IPS-20b (cell line): ENCODE data around the gene STMN3.
"Not testable (repeated sequence)": the region's sequence is repeated elsewhere in the genome, so short reads cannot be mapped to it uniquely, and the experiment has no call there.

Experiments used
- H3K27ac ChIP-seq: one replicate; pipeline ENCODE4 v1.5.1; 2013; ENCODE audit warnings: low read length
- H3K27me3 ChIP-seq: 2 replicates; pipeline ENCODE4 v1.6.1; 2013; ENCODE audit warnings: mild to moderate bottlenecking, low read length, inconsistent platforms; ENCODE audit not compliant: insufficient read depth
- H3K36me3 ChIP-seq: 2 replicates; pipeline ENCODE4 v1.6.1; 2013; ENCODE audit warnings: low read depth, mild to moderate bottlenecking, inconsistent platforms, low read length, moderate library complexity; ENCODE audit not compliant: insufficient read depth
- H3K4me1 ChIP-seq: 2 replicates; pipeline ENCODE4 v1.6.1; 2013; ENCODE audit warnings: mild to moderate bottlenecking, control low read depth, inconsistent platforms, low read length, moderate library complexity; ENCODE audit not compliant: insufficient read depth
- H3K4me3 ChIP-seq: 2 replicates; pipeline ENCODE4 v1.5.1; 2013; ENCODE audit warnings: mild to moderate bottlenecking, low read length, inconsistent platforms
- H3K9ac ChIP-seq: 2 replicates; pipeline ENCODE4 v1.6.1; 2013; ENCODE audit warnings: low read depth, mild to moderate bottlenecking, inconsistent platforms, low read length, moderate library complexity
- H3K9me3 ChIP-seq: 2 replicates; pipeline ENCODE4 v1.6.1; 2013; ENCODE audit warnings: mild to moderate bottlenecking, low read depth, low read length, inconsistent platforms; ENCODE audit not compliant: insufficient read depth

The STMN3 gene

DNA sequence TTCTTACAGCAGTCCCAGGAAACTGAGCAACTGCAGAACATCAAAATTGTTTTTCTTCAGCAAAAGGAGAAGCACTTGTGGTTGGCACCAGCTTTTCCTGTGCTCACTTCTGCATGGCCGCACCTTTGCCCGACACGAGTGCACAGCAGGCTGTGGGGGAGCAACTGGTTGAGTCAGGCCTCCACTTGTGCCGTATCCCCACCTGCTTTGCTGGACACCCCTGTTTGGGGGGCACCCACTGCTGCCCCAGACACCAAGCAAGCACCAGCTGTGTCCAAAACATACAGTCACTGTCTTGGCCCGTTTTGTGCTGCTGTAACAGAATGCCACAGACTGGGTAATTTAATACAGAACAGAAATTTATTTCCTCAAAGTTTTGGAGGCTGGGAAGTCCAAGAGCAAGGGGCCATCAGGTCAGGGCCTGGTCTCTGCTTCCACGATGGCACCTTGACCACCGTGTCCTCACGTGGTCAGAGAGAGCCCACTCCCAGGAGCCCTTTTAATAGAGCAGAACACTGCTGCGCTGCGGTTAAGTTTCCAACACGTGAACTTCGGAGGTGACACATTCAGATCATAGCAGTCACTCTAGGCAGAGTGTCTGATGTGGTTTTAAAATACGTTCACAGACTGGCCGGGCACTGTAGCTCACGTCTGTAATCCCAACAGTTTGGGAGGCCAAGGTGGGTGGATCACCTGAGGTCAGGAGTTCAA is 17.6 kb downstream of the STMN3 start:
- no peaks in the 10 kb centered on the region for H3K27me3 ChIP-seq
- no peaks in the 10 kb centered on the region for H3K4me1 ChIP-seq
- H3K36me3 ChIP-seq, result no peaks in the 10 kb centered on the region
- H3K4me3 ChIP-seq, result no peak overlapping the region
- no peak overlapping the region for H3K27ac ChIP-seq
- no peak overlapping the region for H3K9ac ChIP-seq
- H3K9me3 ChIP-seq, result no peaks in the 10 kb centered on the region

DNA sequence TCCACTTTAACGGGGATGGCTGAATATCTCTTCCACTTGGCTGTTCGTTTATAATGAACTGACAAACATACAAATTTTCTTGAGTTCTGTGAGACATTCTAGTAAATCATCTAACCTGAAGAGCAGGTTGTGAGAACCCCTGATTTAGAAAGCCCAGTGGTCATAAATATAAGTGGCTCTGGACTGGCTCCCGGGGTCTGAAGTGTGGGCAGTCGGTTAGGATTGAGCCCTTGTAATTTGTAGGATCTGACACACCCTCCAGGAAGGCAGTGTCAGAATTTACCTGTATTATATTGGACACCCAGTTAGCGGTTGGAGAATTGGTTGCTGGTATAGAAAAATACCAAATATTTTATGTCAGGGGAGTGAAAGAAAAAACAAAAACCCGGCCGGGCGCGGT is 19.5 kb downstream of the STMN3 start:
- Histone ChIP-seq H3K27ac (no peak overlapping the region), H3K27me3 (no peaks in the 10 kb centered on the region), H3K9me3 (no peaks in the 10 kb centered on the region), H3K4me3 (no peak overlapping the region), H3K36me3 (no peaks in the 10 kb centered on the region), H3K4me1 (no peaks in the 10 kb centered on the region), H3K9ac (no peak overlapping the region)

DNA sequence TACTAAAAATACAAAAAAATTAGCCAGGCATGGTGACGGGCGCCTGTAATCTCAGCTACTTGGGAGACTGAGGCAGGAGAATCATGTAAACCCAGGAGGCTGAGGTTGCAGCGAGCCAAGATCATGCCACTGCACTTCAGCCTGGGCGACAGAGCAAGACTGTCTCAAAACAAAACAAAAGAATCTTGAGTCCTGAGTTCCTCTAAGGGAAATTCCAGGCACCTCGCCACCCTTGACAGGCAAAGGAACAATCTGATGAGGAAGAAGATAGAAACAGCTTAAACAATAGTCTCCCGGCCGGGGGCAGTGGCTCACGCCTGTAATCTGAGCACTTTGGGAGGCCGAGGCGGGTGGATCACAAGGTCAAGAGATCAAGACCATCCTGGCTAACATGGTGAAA is 21.8 kb downstream of the STMN3 start:
- H3K4me3 ChIP-seq, H3K27ac ChIP-seq, H3K4me1 ChIP-seq, H3K27me3 ChIP-seq, H3K9ac ChIP-seq, H3K9me3 ChIP-seq, H3K36me3 ChIP-seq: not testable (repeated sequence)

DNA sequence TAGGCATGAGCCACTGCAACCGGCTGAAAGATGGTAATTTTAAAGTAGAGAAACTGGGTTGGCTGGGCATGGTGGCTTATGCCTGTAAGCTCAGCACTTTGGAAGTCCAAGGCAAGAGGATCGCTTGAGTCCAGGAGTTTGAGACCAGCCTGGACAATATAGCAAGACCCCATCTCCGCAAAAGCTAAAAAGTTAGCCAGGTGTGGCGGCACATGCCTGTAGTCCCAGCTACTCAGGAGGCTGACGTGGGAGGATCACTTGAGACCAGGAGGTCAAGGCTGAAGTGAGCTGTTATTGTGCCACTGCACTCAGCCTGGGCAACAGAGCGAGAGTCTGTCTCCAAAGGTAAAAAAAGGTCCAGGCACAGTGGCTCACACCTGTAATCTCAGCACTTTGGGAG is 22.3 kb downstream of the STMN3 start:
- H3K27me3 ChIP-seq, H3K36me3 ChIP-seq, H3K9me3 ChIP-seq, H3K27ac ChIP-seq, H3K9ac ChIP-seq, H3K4me1 ChIP-seq, H3K4me3 ChIP-seq: not testable (repeated sequence)

DNA sequence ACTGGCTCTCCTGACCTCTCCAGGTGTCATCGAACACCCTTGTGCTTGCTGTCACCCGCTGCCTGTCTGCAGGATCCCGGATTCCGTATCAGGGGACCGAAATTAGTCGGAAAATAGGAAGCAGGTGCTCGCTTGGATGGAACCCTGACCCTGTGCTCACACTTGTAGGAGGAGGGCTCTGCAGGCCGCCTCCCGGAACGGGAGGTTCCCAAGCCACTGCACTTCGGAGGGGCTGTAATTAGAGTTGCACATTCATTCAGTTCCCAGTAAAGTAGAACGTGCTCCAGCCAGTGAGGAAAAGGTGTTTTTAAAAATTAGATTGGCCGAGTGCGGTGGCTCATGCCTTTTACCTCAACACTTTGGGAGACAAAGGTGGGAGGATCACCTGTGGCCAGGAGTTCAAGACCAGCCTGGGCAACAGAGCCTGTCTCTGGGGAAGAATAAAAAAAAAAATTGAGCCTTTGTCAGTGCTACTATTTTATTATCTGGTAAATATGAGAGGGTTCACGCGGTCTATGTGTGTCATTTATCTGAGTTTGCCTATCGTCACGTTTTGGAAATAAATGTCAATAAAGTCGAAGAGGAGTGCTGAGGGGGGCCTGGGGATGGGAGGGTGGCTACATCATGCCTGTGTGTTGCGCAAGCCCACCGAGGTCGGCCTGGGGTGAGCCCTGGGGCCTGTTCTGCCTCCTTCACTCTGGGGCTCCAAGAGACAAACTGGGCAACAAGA is 24.8 kb downstream of the STMN3 start:
- no peak overlapping the region for H3K27ac ChIP-seq
- no peaks in the 10 kb centered on the region for H3K4me1 ChIP-seq
- H3K4me3 ChIP-seq, result no peak overlapping the region
- no peaks in the 10 kb centered on the region for H3K27me3 ChIP-seq
- no peaks in the 10 kb centered on the region for H3K9me3 ChIP-seq
- H3K9ac ChIP-seq, result no peak overlapping the region
- no peaks in the 10 kb centered on the region for H3K36me3 ChIP-seq

DNA sequence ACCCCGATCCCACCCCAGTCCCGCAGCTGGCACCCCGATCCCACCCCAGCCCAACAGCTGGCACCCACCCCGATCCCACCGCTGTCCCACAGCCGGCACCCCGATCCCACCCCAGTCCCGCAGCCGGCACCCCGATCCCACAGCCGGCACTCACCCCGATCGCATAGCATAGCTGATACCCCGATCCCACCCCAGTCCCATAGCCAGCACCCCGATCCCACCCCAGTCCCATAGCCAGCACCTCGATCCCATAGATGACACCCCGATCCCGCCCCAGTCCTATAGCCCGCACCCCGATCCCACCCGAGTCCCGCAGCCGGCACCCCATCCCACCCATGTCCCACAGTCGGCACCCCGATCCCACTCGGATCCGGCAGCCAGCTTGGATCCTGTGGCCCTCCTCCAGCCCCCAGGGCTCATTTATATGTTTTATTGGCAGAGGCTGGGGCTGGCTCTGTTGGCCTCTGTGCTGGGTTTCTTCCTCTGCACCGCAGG is 25.4 kb downstream of the STMN3 start:
- Histone ChIP-seq H3K27ac (no peak overlapping the region), H3K9ac (no peak overlapping the region), H3K36me3 (no peaks in the 10 kb centered on the region), H3K4me3 (peak overlapping the region; percentile 82), H3K4me1 (no peaks in the 10 kb centered on the region), H3K27me3 (no peaks in the 10 kb centered on the region), H3K9me3 (no peaks in the 10 kb centered on the region)

DNA sequence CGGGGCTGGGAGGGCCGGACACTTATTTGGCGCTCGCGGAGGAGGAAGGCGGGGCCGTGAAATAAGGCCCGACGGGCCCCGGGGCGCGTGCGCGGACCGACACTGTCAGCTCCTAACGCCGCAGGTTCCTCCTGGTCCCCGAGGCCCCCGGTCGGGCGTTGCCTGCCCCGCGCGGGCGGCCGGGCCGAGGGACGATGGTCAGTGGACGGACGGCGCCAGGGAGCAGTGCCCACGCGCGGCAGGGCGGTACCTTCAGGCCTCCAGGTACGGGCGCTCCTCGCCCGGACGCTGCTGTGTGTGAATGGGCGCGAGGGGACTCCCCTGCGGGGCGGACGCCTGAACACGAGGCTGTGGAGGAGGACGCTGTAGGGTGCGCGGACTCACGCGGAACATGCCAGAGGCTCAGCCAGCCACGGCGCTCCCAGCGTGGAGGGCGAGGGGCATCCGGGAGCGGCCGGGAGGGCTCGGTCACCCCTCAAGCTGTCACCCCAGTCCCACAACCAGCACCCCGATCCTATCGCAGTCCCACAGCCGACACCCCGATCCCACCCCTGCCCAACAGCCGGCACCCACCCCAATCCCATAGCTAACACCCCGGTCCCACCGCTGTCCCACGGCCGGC is 26.0 kb downstream of the STMN3 start:
- Histone ChIP-seq H3K27ac (no peak overlapping the region), H3K4me1 (no peaks in the 10 kb centered on the region), H3K4me3 (peak overlapping the region; percentile 82), H3K36me3 (no peaks in the 10 kb centered on the region), H3K27me3 (no peaks in the 10 kb centered on the region), H3K9ac (peak overlapping the region; percentile 76; the same call in 1 of the 2 replicates), H3K9me3 (no peaks in the 10 kb centered on the region)

DNA sequence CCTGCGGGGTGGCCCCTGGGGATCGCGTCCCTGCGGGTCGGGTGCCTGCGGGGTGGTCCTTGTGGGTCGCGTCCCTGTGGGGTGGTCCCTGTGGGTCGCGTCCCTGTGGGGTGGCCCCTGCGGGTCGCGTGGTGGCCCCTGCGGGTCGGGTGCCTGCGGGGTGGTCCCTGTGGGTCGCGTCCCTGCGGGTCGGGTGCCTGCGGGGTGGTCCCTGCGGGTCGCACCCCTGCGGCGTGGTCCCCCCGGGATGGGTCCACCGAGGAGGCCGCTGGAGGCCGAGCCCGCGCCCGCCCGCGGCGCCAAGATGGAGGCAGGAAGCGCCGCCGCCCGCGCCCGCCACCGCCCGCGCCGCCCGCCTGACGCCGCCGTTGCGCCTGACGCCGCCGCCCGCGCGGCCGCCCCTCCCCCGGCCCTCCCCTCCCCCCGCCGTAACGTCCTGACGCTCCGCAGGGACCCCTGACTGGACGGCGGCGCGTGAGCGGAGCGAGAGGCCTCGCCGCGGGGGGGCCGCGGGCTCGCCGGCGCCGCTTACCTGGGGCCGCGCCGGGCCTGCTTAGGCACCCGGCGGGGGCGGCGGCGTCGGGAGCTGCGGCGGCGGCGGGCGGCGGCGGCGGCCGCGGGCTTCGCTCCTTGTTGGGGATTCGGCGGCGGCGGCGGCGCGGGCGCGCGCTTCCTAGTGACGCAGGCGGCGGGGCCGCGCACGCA is 26.6 kb downstream of the STMN3 start, which contains the start of gene GMEB2:
GMEB2 (minus strand) TSS at position 678 of the 705 bp plus-strand sequence. CDS start 7,704 bp downstream, outside the sequence.
- Histone ChIP-seq H3K9ac (peak within 1 kb of the TSS; percentile 93; the same call in 1 of the 2 replicates), H3K27ac (peak within 1 kb of the TSS; percentile 3), H3K9me3 (no peaks in the 10 kb centered on the region), H3K4me3 (peak within 1 kb of the TSS; percentile 87), H3K4me1 (no peaks in the 10 kb centered on the region), H3K27me3 (no peaks in the 10 kb centered on the region), H3K36me3 (no peaks in the 10 kb centered on the region)

DNA sequence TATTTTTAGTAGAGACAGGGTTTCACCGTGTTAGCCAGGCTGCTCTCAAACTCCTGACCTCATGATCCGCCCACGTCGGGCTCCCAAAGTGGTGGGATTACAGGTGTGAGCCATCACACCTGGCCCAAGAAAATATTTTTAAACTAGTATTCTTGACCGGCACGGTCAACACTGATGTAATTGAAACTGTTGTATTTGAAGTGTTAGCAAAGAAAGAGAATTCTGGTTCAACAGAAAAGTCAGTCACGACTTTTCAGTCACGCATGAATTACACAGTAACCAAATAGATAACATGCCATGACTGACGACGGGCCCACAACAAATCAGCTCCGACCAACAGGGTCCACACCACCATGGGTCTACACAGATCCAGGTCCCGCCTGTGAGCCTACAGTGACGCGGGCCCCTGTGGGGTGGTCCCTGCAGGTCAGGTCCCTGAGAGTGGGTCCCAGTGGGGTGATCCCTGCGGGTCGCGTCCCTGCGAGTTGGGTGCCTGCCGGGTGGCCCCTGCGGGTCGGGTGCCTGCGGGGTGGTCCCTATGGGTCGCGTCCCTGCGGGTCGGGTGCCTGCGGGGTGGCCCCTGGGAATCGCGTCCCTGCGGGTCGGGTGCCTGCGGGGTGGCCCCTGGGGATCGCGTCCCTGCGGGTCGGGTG is 27.3 kb downstream of the STMN3 start:
- Histone ChIP-seq H3K4me3 (peak overlapping the region; percentile 87), H3K9me3 (no peaks in the 10 kb centered on the region), H3K9ac (peak overlapping the region; percentile 93; the same call in 1 of the 2 replicates), H3K4me1 (no peaks in the 10 kb centered on the region), H3K27me3 (no peaks in the 10 kb centered on the region), H3K27ac (peak overlapping the region; percentile 3), H3K36me3 (no peaks in the 10 kb centered on the region)

DNA sequence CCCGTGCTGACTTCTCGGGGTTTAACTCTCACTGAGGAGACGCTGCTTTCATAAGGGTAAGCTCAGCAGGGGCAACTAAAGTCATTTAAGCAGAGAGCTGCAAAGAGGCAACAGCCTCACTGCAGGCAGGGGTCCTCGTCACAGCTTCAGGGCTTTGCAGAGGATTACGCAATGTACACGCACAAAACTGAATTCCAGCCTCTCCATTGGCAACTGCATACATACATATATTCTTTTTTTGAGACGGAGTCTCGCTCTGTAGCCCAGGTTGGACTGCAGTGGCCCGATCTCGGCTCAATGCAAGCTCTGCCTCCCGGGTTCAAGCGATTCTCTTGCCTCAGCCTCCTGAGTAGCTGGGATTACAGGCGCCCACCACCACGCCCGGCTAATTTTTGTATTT is 28.7 kb downstream of the STMN3 start:
- no peak overlapping the region for H3K27ac ChIP-seq
- H3K9me3 ChIP-seq, result no peaks in the 10 kb centered on the region
- no peak overlapping the region for H3K4me3 ChIP-seq
- H3K4me1 ChIP-seq, result no peaks in the 10 kb centered on the region
- H3K36me3 ChIP-seq, result no peaks in the 10 kb centered on the region
- no peaks in the 10 kb centered on the region for H3K27me3 ChIP-seq
- H3K9ac ChIP-seq, result no peak overlapping the region

DNA sequence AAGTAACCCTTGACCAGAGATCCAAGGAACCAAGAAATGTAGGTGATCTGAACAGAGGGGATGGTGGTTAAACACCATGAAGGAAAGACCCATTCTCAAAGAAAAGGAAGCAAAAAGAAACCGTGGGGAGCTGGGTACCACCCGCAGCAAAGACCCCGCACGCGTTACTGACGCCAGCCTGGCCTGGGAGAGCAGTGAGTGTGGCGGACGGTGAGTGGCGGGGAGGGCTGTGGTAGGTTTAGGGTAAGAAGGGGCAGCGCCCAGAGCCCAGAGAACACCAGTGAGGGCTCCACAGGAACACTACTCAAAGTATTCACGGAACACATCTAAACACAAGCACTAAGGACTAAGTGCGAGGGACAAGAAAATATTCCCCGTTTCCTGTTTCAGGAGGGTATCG is 30.5 kb downstream of the STMN3 start:
- Histone ChIP-seq H3K9me3 (no peaks in the 10 kb centered on the region), H3K36me3 (peaks cover 11% of the 10 kb centered on the region), H3K27me3 (no peaks in the 10 kb centered on the region), H3K4me1 (no peaks in the 10 kb centered on the region), H3K9ac (no peak overlapping the region), H3K4me3 (no peak overlapping the region), H3K27ac (no peak overlapping the region)
